Measurements from ENCODE around the gene ADAT2.

The ADAT2 gene

GRCh38 chr6:143394389-143394788, 56.1 kb downstream of the ADAT2 start:
- DNase-seq (ENCODE audit: low spot score in 2 of 2) (no peak), ATAC-seq (no peak)
- Mint-ChIP-seq H3K4me3 (no peak overlapping the region), H3K36me3 (no peaks in the 10 kb centered on the region), H3K4me1 (peaks cover 38% of the 10 kb centered on the region), H3K27ac (no peak overlapping the region), H3K9me3 (no peaks in the 10 kb centered on the region)

DNA sequence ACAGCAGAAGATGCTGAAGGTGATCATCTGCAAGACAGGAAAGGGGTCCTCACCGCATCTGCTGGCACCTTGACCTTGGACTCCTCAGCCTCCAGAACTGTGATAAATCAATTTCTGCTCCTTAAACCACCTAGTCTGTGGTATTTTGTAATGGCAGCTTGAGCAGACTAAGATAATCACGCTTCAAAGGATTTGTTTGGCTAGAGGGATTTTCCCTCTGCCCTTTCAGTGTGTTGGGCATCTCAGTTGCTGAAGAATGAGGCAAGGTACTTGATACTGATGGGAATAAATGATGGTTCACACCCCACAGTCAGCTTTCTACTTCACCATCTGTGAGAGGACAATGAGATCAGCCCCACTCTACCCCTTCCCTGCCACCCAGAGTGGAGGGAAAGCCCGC, 60.2 kb downstream of the ADAT2 start:
- Mint-ChIP-seq H3K4me1 (no peaks in the 10 kb centered on the region), H3K4me3 (no peak overlapping the region), H3K9me3 (no peaks in the 10 kb centered on the region), H3K27ac (no peak overlapping the region), H3K36me3 (no peaks in the 10 kb centered on the region)
- DNase-seq (ENCODE audit: low spot score in 2 of 2) (no peak), ATAC-seq (no peak)

DNA sequence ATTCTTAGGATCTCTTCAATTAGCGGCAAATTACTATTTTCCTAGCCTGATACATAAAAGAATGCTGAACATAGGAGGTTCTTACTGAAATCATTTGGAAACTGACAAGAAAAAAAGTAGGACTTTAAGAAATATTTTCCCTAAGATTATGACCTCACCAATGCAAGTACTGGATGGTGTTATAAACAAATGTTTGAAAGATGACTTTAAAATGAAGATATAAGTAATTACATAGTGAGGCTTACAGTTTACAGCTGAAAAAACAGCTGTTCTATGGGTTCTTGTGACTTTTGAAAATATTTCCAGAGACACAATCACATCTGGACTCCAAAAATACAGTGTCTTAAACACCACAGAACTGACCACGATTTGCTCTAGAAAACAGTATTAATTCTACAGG, 64.9 kb downstream of the ADAT2 start:
- Mint-ChIP-seq H3K4me1 (peaks cover 5% of the 10 kb centered on the region), H3K36me3 (no peaks in the 10 kb centered on the region), H3K9me3 (no peaks in the 10 kb centered on the region), H3K27ac (no peak overlapping the region), H3K4me3 (no peak overlapping the region)
- DNase-seq (ENCODE audit: low spot score in 2 of 2) (no peak), ATAC-seq (no peak)

- Mint-ChIP-seq H3K4me1 (peaks cover 7% of the 10 kb centered on the region), H3K36me3 (no peaks in the 10 kb centered on the region), H3K27ac (no peak overlapping the region), H3K4me3 (no peak overlapping the region), H3K9me3 (peaks cover 4% of the 10 kb centered on the region)
- ATAC-seq: no peak
- DNase-seq (ENCODE audit: low spot score in 2 of 2): no peak
Observed at GRCh38 chr6:143376861-143377260, 73.6 kb downstream of the ADAT2 start.

DNA sequence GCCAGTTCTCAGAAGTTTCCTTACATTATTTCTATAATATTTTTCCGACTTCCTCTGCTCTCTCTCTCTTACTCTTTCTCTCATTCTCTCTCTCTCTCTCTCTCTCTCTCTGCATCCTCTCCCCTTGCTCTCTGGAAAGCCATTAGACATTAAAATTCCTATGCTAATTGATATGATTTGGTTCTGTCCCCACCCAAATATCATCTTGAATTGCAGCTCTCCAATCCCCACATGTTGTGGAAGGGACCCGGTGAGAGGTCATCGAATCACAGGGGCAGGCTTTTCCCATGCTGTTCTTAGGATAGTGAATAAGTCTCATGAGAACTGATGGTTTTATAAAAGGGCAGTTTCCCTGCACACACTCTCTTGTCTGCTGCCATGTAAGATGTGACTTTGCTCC, 74.1 kb downstream of the ADAT2 start:
- H3K9me3 Mint-ChIP-seq: peaks cover 4% of the 10 kb centered on the region
- no peak overlapping the region for H3K4me3 Mint-ChIP-seq

GRCh38 chr6:143375022-143375585, 75.4 kb downstream of the ADAT2 start:
- H3K4me3 Mint-ChIP-seq: no peak overlapping the region
- H3K27ac Mint-ChIP-seq: no peak overlapping the region
- no peaks in the 10 kb centered on the region for H3K4me1 Mint-ChIP-seq
- H3K9me3 Mint-ChIP-seq: peaks cover 4% of the 10 kb centered on the region
- no peaks in the 10 kb centered on the region for H3K36me3 Mint-ChIP-seq
- DNase-seq (ENCODE audit: low spot score in 2 of 2) (no peak), ATAC-seq (no peak)

More for the DNA sequence above, 74.1 kb downstream of the ADAT2 start:
- ATAC-seq: no peak
- Mint-ChIP-seq H3K27ac (no peak overlapping the region), H3K36me3 (no peaks in the 10 kb centered on the region), H3K4me1 (peaks cover 7% of the 10 kb centered on the region)
- no peak for DNase-seq (ENCODE audit: low spot score in 2 of 2)

GRCh38 chr6:143374014-143374413, 76.5 kb downstream of the ADAT2 start:
- no peak overlapping the region for H3K27ac Mint-ChIP-seq
- H3K9me3 Mint-ChIP-seq: peaks cover 4% of the 10 kb centered on the region
- no peaks in the 10 kb centered on the region for H3K4me1 Mint-ChIP-seq
- no peak overlapping the region for H3K4me3 Mint-ChIP-seq
- H3K36me3 Mint-ChIP-seq: no peaks in the 10 kb centered on the region
- ATAC-seq (no peak), DNase-seq (ENCODE audit: low spot score in 2 of 2) (no peak)

All from stimulated activated effector memory CD8-positive, alpha-beta T cell treated with anti-CD3 and anti-CD28 coated beads, Interleukin-12 subunit alpha, Interleukin-12 subunit beta, amount 100 ng/mL, for 72 hours (primary cell).